Measurements from ENCODE around the gene PON2. TPM values are rescaled to one million over a fixed set of nuclear protein-coding genes. Genes with fewer than 3 reads are reported as not detected.

Gene PON2
- total and polyA plus RNA-seq, 2 of the 13 experiments (the other 11 are each of a cell fraction or from before 2014, with no cell fraction given), result 202 to 217 TPM

DNA sequence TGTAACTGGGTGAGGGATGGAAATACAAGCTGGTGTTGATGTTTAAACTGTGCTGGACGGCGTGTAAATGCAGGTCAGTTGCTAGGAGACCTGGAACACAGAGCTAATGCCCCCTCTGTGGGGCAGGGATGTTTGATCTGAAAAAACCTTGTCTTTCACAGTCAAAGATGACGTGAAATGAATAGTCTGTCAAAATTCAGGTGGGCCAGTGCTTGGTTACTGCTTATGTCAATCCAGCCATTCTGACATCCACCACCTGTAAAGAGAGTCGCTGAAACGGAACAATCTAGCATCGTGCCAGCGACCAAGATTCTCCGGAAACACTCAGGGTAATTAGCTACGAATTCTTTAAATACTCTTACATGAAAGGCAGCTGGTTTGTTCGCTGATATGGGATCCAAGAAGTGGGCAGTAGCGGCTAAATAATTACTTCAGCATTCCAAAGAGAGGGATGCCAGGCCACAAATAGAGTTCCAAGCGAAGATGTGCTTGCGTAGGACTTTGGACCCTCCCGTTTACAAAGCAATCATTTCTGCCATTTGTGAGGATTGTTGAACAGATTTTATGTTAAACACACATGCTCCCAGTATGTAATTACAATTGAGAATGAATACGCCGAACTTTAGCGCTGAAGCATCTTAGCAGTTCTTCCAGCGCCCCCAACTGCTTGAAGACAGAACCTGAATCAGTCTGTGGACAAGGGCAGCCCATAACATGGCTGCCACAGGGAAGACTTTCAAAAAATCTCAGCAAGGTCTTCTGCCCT, 43.6 kb upstream of the PON2 start (continued):
- TF ChIP-seq, protein P1, sequence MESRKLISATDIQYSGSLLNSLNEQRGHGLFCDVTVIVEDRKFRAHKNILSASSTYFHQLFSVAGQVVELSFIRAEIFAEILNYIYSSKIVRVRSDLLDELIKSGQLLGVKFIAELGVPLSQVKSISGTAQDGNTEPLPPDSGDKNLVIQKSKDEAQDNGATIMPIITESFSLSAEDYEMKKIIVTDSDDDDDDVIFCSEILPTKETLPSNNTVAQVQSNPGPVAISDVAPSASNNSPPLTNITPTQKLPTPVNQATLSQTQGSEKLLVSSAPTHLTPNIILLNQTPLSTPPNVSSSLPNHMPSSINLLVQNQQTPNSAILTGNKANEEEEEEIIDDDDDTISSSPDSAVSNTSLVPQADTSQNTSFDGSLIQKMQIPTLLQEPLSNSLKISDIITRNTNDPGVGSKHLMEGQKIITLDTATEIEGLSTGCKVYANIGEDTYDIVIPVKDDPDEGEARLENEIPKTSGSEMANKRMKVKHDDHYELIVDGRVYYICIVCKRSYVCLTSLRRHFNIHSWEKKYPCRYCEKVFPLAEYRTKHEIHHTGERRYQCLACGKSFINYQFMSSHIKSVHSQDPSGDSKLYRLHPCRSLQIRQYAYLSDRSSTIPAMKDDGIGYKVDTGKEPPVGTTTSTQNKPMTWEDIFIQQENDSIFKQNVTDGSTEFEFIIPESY (CRISPR knock-in tag; IDR thresholded peaks at IDR 0.05), result no peak
- TF ChIP-seq ZNF577 (CRISPR knock-in tag; IDR thresholded peaks at IDR 0.05; ENCODE audit: borderline replicate concordance, low read depth) (no peak), SRF (IDR thresholded peaks at IDR 0.05; ENCODE audit: low read depth, low read length) (no peak), HNF4G (IDR thresholded peaks at IDR 0.05; ENCODE audit: borderline replicate concordance, low read depth, low read length) (peak; percentile 56; the same call in 1 of the 2 replicates), HNF4G (CRISPR knock-in tag; IDR thresholded peaks at IDR 0.05; ENCODE audit: borderline replicate concordance, low read depth) (no peak), ZNF781 (CRISPR knock-in tag; IDR thresholded peaks at IDR 0.05; ENCODE audit: borderline replicate concordance, not compliant biosample characterization) (no peak), JDP2 (CRISPR knock-in tag; IDR thresholded peaks at IDR 0.05; ENCODE audit: borderline replicate concordance) (no peak), MAFG (CRISPR knock-in tag; IDR thresholded peaks at IDR 0.05) (no peak), RARA (CRISPR knock-in tag; IDR thresholded peaks at IDR 0.05) (no peak), ZNF7 (CRISPR knock-in tag; IDR thresholded peaks at IDR 0.05) (no peak), NBN (conservative IDR thresholded peaks at IDR 0.05) (no peak), ELF3 (CRISPR knock-in tag; IDR thresholded peaks at IDR 0.05) (no peak), ZBTB38 (CRISPR knock-in tag; IDR thresholded peaks at IDR 0.05) (no peak), THAP11 (CRISPR knock-in tag; IDR thresholded peaks at IDR 0.05) (peak; percentile 17; the same call in 1 of the 2 replicates), ZNF446 (CRISPR knock-in tag; IDR thresholded peaks at IDR 0.05) (no peak), ZNF44 (CRISPR knock-in tag; IDR thresholded peaks at IDR 0.05) (no peak)
- TF ChIP-seq, protein P2, sequence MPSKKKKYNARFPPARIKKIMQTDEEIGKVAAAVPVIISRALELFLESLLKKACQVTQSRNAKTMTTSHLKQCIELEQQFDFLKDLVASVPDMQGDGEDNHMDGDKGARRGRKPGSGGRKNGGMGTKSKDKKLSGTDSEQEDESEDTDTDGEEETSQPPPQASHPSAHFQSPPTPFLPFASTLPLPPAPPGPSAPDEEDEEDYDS (CRISPR knock-in tag; IDR thresholded peaks at IDR 0.05), result 0 out of 2 replicates have a peak, but pooled peaks have one; percentile 14
- TF ChIP-seq, protein P3, sequence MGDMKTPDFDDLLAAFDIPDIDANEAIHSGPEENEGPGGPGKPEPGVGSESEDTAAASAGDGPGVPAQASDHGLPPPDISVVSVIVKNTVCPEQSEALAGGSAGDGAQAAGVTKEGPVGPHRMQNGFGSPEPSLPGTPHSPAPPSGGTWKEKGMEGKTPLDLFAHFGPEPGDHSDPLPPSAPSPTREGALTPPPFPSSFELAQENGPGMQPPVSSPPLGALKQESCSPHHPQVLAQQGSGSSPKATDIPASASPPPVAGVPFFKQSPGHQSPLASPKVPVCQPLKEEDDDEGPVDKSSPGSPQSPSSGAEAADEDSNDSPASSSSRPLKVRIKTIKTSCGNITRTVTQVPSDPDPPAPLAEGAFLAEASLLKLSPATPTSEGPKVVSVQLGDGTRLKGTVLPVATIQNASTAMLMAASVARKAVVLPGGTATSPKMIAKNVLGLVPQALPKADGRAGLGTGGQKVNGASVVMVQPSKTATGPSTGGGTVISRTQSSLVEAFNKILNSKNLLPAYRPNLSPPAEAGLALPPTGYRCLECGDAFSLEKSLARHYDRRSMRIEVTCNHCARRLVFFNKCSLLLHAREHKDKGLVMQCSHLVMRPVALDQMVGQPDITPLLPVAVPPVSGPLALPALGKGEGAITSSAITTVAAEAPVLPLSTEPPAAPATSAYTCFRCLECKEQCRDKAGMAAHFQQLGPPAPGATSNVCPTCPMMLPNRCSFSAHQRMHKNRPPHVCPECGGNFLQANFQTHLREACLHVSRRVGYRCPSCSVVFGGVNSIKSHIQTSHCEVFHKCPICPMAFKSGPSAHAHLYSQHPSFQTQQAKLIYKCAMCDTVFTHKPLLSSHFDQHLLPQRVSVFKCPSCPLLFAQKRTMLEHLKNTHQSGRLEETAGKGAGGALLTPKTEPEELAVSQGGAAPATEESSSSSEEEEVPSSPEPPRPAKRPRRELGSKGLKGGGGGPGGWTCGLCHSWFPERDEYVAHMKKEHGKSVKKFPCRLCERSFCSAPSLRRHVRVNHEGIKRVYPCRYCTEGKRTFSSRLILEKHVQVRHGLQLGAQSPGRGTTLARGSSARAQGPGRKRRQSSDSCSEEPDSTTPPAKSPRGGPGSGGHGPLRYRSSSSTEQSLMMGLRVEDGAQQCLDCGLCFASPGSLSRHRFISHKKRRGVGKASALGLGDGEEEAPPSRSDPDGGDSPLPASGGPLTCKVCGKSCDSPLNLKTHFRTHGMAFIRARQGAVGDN (CRISPR knock-in tag; IDR thresholded peaks at IDR 0.05), result no peak
- TF ChIP-seq, protein P4, sequence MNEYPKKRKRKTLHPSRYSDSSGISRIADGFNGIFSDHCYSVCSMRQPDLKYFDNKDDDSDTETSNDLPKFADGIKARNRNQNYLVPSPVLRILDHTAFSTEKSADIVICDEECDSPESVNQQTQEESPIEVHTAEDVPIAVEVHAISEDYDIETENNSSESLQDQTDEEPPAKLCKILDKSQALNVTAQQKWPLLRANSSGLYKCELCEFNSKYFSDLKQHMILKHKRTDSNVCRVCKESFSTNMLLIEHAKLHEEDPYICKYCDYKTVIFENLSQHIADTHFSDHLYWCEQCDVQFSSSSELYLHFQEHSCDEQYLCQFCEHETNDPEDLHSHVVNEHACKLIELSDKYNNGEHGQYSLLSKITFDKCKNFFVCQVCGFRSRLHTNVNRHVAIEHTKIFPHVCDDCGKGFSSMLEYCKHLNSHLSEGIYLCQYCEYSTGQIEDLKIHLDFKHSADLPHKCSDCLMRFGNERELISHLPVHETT (CRISPR knock-in tag; conservative IDR thresholded peaks at IDR 0.05), result no peak
- TF ChIP-seq, protein P5, sequence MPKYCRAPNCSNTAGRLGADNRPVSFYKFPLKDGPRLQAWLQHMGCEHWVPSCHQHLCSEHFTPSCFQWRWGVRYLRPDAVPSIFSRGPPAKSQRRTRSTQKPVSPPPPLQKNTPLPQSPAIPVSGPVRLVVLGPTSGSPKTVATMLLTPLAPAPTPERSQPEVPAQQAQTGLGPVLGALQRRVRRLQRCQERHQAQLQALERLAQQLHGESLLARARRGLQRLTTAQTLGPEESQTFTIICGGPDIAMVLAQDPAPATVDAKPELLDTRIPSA (CRISPR knock-in tag; IDR thresholded peaks at IDR 0.05; ENCODE audit: borderline replicate concordance), result no peak

Measured in HepG2 (cell line).